HG03521 (cell line): Measurements from ENCODE around the gene CBFA2T2.
"Not testable (repeated sequence)": the region's sequence is repeated elsewhere in the genome, so short reads cannot be mapped to it uniquely, and the experiment has no call there.

Experiments
- ATAC-seq: cut with Tn5 transposase; IDR thresholded peaks from one replicate; pipeline ENCODE4 v1.9.1; 2021; ENCODE audit warnings: mild to moderate bottlenecking, moderate library complexity; ENCODE audit not compliant: unreplicated experiment

Gene CBFA2T2

GRCh38 chr20:33541074-33541473, 51.2 kb downstream of the CBFA2T2 start:
- ATAC-seq: no peak

- ATAC-seq: no peak
Observed at GRCh38 chr20:33541797-33542196, 51.9 kb downstream of the CBFA2T2 start.

DNA sequence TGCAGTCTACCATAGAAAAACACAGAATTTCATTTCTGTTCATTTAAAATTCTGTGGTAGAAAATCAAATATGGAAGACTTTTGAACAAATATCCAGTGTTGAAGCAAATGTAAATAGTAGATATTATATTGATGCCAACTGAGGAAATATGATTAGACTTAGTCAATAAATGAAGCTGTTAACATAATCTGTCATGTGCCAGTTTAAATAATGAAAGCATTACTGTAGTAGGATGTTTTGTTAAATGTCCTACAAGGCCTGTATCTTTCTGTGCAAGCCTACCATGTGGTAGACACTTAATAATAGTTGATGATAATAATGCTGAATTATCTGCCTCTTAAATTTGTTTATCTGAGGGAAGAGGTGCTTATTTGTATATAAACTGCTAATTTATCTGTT, 55.9 kb downstream of the CBFA2T2 start:
- ATAC-seq: no peak

DNA sequence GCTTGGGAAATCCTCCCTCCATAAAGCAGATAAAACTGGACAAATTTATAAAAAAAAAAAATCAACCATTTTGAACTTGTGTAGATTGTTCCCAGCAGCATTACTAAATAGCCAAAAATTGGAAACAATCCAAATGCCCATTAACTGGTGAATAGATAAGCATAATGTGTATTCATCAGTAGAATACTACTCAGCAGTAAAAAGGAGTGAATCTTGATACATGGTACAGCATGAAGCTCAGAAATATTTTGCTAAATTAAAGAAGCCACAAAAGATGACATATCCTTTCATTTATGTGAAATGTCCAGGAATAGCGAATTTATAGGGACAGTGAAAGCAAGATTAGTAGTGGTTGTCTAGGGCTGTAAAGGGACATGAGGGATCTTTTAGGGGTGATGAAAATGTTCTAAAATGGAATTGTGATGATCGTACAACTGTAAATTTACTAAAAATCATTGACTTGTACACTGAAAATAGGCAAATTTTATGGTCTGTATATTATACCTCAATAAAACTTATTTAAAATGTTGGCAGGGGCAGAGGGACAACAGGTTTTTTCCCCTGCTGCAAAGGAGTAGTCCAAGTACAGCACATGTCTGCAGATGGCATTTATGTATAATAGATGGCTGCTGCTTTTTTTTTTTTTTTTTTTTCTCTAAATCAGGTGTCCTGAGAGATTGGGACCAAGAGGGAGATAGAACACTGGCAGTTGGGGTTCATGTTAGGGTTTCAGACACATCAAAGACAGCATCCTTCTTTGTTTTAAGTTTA, 59.5 kb downstream of the CBFA2T2 start:
- no peak for ATAC-seq

GRCh38 chr20:33551778-33552177, 61.9 kb downstream of the CBFA2T2 start:
- ATAC-seq: no peak

- no peak for ATAC-seq
Observed at GRCh38 chr20:33552519-33552918, 62.6 kb downstream of the CBFA2T2 start.

DNA sequence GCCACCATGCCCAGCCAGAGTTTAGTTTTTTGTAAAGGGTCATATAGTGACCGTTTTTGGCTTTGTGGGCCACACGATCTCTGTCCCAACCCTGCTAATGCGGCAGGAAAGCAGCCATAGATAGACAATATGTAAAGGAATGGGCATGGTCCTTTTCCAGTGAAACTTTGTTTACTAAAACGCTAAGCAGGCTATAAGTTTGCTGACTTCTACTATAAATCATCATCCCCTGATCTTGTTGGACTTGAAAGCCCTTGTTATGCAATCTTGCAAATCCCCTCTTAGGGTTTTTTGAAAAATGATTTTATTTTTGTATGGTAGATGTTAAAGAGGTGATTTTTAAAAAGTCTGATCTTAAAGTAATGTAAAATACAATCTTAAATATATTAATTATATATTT, 63.6 kb downstream of the CBFA2T2 start:
- no peak for ATAC-seq

DNA sequence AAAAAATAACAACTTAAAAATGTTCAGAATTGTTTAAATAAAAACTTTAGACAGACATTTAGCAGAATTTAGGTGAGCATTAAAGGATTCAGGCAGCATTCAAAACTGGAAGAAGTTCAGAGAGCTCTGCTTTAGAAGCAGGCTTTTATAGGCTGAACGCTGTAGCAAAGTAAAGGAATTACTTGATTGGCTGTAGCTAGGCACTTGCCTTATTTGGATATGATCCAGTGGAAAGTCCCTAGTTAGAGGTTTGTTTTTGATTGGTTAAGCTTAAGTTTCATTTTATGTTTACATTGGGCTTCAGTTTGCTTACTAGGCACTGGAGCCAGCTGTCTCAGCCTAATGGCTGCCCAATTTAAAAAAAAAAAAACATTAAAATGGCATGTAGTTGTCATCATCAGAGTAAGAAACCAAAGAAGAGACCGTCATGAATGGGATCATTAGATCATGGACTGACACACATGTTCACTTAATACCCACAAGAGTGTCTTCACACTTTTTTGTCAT, 65.1 kb downstream of the CBFA2T2 start:
- peak; percentile 81 for ATAC-seq

GRCh38 chr20:33555755-33556154, 65.9 kb downstream of the CBFA2T2 start:
- no peak for ATAC-seq

DNA sequence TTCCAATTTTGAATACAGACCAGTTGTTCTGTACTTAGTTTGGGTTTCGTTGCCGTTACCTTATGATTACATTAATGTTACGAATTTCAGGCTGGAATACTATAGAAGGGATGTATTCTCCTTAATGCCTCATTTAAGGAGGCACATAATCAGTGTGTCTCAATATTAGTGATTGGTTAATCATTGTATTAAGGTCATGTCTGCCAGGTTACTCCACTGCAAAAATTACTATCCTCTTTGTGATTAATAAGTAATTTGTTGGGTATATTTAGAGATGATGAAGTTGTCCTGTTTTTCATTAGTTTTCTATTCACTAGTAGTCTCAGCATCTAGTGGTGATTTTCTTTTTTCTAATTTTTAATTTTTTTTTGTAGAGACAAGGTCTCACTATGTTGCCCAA, 66.3 kb downstream of the CBFA2T2 start:
- ATAC-seq: no peak

DNA sequence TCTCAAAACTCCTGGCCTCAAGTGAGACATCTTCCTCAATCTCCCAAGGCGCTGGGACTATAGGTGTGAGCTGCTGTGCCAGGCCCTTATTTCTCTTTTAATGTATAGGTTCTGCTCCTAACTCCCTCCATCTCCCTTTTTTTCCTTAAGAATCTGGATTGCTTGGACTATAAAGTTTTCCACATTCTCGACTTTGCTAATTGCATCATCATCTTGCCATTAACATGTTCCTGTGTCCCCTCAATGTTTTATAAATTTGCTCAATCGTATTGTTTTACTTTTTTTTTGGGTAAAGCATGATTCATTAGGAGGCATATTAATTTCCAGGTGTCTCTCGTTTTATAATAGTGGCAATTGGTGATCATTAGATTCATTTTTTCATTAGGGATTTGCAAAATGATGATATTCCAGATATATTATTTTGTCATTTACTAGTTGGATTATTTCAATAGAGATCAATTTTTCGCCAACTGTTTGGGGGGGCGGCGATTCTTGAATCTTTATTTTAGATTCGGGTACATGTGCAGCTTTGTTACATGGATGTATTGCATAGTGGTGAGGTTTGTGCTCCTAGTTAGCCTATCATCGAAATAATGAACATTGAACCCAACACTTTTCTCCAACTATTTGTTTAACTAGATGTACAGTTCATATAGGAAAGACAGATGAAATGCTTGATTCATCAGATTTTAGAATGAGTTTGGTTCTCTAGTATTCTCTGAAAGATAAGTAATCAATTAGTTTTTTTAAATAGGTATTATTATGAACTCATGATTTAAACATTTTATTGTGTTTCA, 68.7 kb downstream of the CBFA2T2 start:
- no peak for ATAC-seq

DNA sequence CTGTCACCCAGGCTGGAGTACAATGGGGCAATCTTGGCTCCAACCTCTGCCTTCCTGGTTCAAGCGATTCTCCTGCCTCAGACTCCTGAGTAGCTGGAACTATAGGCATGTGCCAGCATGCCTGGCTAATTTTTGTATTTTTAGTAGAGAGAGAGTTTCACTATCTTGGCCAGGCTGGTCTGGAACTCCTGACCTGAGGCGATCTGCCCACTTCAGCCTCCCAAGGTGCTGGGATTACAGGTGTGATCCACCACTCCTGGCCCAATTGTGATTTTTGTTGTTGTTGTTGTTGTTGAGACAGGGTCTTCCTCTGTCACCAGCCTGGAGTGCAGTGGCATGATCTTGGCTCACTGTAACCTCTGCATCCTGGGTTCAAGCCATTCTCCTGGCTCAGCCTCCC, 69.3 kb downstream of the CBFA2T2 start:
- no peak for ATAC-seq

GRCh38 chr20:33560026-33560425, 70.1 kb downstream of the CBFA2T2 start:
- ATAC-seq: no peak

DNA sequence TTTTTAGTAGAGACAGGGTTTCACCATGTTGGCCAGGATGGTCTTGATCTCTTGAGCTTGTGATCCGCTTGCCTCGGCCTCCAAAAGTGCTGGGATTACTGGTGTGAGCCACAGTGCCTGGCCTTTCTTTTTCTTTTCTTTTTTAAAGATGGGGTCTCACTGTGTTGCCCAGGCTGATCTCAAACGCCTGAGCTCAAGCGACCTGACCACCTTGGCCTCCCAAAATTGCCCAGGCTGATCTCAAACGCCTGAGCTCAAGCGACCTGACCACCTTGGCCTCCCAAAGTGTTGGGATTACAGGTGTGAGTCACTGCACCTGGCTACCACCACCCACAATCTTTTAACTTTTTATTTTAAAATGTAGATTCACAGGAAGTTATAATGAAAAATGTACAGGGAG, 71.2 kb downstream of the CBFA2T2 start:
- ATAC-seq: not testable (repeated sequence)

- no peak for ATAC-seq
Observed at GRCh38 chr20:33561692-33562601, 72.1 kb downstream of the CBFA2T2 start.

- ATAC-seq: no peak
Observed at GRCh38 chr20:33563788-33564187, 73.9 kb downstream of the CBFA2T2 start.

GRCh38 chr20:33566781-33567603, 77.1 kb downstream of the CBFA2T2 start:
- ATAC-seq: no peak

- ATAC-seq: no peak
Observed at GRCh38 chr20:33567949-33568348, 78.1 kb downstream of the CBFA2T2 start.

DNA sequence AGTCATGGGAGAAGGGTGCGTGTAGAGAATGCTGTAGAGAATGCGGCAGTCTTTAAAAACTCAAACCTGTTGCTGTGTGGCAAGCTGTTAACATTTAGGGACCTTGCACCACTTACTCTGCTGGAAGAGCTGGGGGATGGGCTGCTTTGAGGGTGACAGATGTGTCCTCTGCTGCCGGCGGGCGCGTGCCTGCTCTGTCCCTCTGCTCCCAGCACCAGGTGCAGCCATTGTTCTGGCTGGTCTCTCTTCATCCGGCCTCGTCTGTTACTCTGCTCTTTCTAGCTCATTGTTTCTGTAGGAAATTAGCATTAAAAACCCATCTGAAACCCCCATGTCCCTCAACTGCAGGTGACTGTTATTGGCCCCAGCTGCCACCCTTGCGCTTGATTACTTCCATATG, 78.5 kb downstream of the CBFA2T2 start:
- no peak for ATAC-seq
